Mucosa of descending colon (tissue), 3 donors: ENCODE results near the gene SUV39H1. TPM values are rescaled to one million over a fixed set of nuclear protein-coding genes. Genes with fewer than 3 reads are reported as not detected.

Experiments used
- ATAC-seq: fragments of 200-7000 bp; cut with Tn5 transposase; one replicate; pipeline ENCODE4 v1.9.1; 2020; ENCODE audit warnings: mild to moderate bottlenecking, moderate library complexity
- DNase-seq, 3 donors: peaks; one replicate each; pipeline ENCODE4 v3.0.0-alpha.2; 2020
- H3K36me3 ChIP-seq: fragments of 200-600 bp; one replicate; pipeline ENCODE4 v1.8.0; 2021; ENCODE audit warnings: low read depth, mild to moderate bottlenecking
- H3K4me1 ChIP-seq: fragments of 200-600 bp; one replicate; pipeline ENCODE4 v1.8.0; 2021; ENCODE audit warnings: low read depth, mild to moderate bottlenecking
- H3K4me3 ChIP-seq: fragments of 200-600 bp; one replicate; pipeline ENCODE4 v1.8.0; 2021; ENCODE audit warnings: mild to moderate bottlenecking
- H3K9me3 ChIP-seq: fragments of 200-600 bp; one replicate; pipeline ENCODE4 v1.8.0; 2021; ENCODE audit warnings: mild to moderate bottlenecking
- CTCF ChIP-seq: fragments of 200-600 bp; IDR thresholded peaks from one replicate; pipeline ENCODE4 v1.8.0; 2022; ENCODE audit warnings: antibody characterized with exemption, mild to moderate bottlenecking
- intact Hi-C, 2 donors: fragments of 100-400 bp; cut with DNase I in 1 of 2; cut with micrococcal nuclease in 1 of 2; formaldehyde crosslinking; loops; one replicate each; pipeline versions ENCODE4 v1.11.0 to v1.11.1; 2022; cut with DNase I, micrococcal nuclease
- total RNA-seq, 3 donors: library from RNA; stranded (reverse); fragmentation: NEBNext Ultra II Directional in 2 of 3; extraction: Animal tissue kit (Norgen Biotek cat#: 25700) in 2 of 3; gene quantifications; one replicate each; pipeline versions ENCODE4 v1.2.1 to v1.2.4, GENCODE V29; 2021 to 2023
- donor health status: DM: no; HTN: no; CAD: no; lungs with moderate emphysema.
- donor health status: DM: no; HTN: no; CAD: no.
- donor health status: DM: no; HTN: yes; CAD: no.

The SUV39H1 gene
- total RNA-seq, 3 donors from 2014 or later, result 3.4 to 6.2 (median 3.7) TPM

GRCh38 chrX:48737213-48737938, 40.8 kb downstream of the SUV39H1 start:
- TF ChIP-seq CTCF, result no peak
- intact Hi-C loops, result no loop called here
- H3K4me1 ChIP-seq, result no peaks in the 10 kb centered on the region
- H3K9me3 ChIP-seq, result no peaks in the 10 kb centered on the region
- peak overlapping the region; percentile 17 for H3K4me3 ChIP-seq
- H3K36me3 ChIP-seq, result no peaks in the 10 kb centered on the region
- peak; percentile 99 for ATAC-seq
- DNase-seq, result peak; percentile 88 to 95 (median 90)

GRCh38 chrX:48737940-48738339, 41.4 kb downstream of the SUV39H1 start:
- Histone ChIP-seq H3K9me3 (no peaks in the 10 kb centered on the region), H3K36me3 (no peaks in the 10 kb centered on the region), H3K4me3 (peak overlapping the region; percentile 17), H3K4me1 (no peaks in the 10 kb centered on the region)
- intact Hi-C loops, result no loop called here
- TF ChIP-seq CTCF, result no peak
- DNase-seq (no peak), ATAC-seq (peak; percentile 5)

GRCh38 chrX:48741834-48742233, 45.3 kb downstream of the SUV39H1 start:
- DNase-seq (no peak), ATAC-seq (no peak)
- H3K4me3 ChIP-seq, result no peak overlapping the region
- TF ChIP-seq CTCF, result no peak
- no peaks in the 10 kb centered on the region for H3K4me1 ChIP-seq
- H3K9me3 ChIP-seq, result no peaks in the 10 kb centered on the region
- intact Hi-C loops, result no loop called here
- no peaks in the 10 kb centered on the region for H3K36me3 ChIP-seq

GRCh38 chrX:48745222-48745621, 48.7 kb downstream of the SUV39H1 start:
- no peak for DNase-seq
- no peaks in the 10 kb centered on the region for H3K36me3 ChIP-seq
- intact Hi-C loops, result no loop called here
- H3K9me3 ChIP-seq, result no peaks in the 10 kb centered on the region
- H3K4me1 ChIP-seq, result no peaks in the 10 kb centered on the region
- H3K4me3 ChIP-seq, result no peak overlapping the region
- no peak for TF ChIP-seq CTCF
- ATAC-seq, result no peak

- TF ChIP-seq CTCF, result no peak
- intact Hi-C loops, result no loop called here
- no peaks in the 10 kb centered on the region for H3K36me3 ChIP-seq
- no peak for DNase-seq
- H3K4me3 ChIP-seq, result no peak overlapping the region
- no peaks in the 10 kb centered on the region for H3K4me1 ChIP-seq
- ATAC-seq, result no peak
- H3K9me3 ChIP-seq, result no peaks in the 10 kb centered on the region
These were observed 51.0 kb downstream of the SUV39H1 start for GRCh38 chrX:48747415-48748016.
